Activated gamma-delta T cell (primary cell): ENCODE data around the gene PIKFYVE.
"Not testable (repeated sequence)": the region's sequence is repeated elsewhere in the genome, so short reads cannot be mapped to it uniquely, and the experiment has no call there.

ENCODE experiments used
- DNase-seq: peaks from one replicate; lab custom pipeline; 2025; lab: John Stamatoyannopoulos, UW

The PIKFYVE gene

GRCh38 chr2:208363485-208363884, 97.4 kb downstream of the PIKFYVE start:
- no peak for DNase-seq

- no peak for DNase-seq
Observed at GRCh38 chr2:208366215-208367127, 100.4 kb downstream of the PIKFYVE start.

GRCh38 chr2:208369091-208369490, 103.0 kb downstream of the PIKFYVE start:
- DNase-seq, result no peak

GRCh38 chr2:208370881-208371633, 105.0 kb downstream of the PIKFYVE start:
- no peak for DNase-seq

- no peak for DNase-seq
Observed at GRCh38 chr2:208371634-208371935, 105.5 kb downstream of the PIKFYVE start.

GRCh38 chr2:208373460-208374089, 107.5 kb downstream of the PIKFYVE start:
- DNase-seq, result no peak

GRCh38 chr2:208375491-208376068, 109.5 kb downstream of the PIKFYVE start:
- DNase-seq, result no peak

GRCh38 chr2:208377344-208377860, 111.3 kb downstream of the PIKFYVE start:
- not testable (repeated sequence) for DNase-seq

GRCh38 chr2:208379192-208379591, 113.1 kb downstream of the PIKFYVE start:
- no peak for DNase-seq

- DNase-seq, result no peak
Observed at GRCh38 chr2:208384637-208385036, 118.6 kb downstream of the PIKFYVE start.

- no peak for DNase-seq
Observed at GRCh38 chr2:208386541-208386940, 120.5 kb downstream of the PIKFYVE start.

- no peak for DNase-seq
Observed at GRCh38 chr2:208389940-208390339, 123.9 kb downstream of the PIKFYVE start.

GRCh38 chr2:208392300-208392699, 126.2 kb downstream of the PIKFYVE start:
- DNase-seq, result no peak

- not testable (repeated sequence) for DNase-seq
Observed at GRCh38 chr2:208396796-208397195, 130.7 kb downstream of the PIKFYVE start.

- DNase-seq, result no peak
Observed at GRCh38 chr2:208399201-208399600, 133.1 kb downstream of the PIKFYVE start.

GRCh38 chr2:208406474-208407451, 140.7 kb downstream of the PIKFYVE start, which contains the start of gene PTH2R:
Gene PTH2R (plus strand): TSS chr2:208406792. CDS start chr2:208407044, 252 bp downstream.
- DNase-seq, result peak; percentile 5

GRCh38 chr2:208407667-208408066, 141.6 kb downstream of the PIKFYVE start:
- no peak for DNase-seq
